Neural cell (in vitro differentiated cells): ENCODE results near the gene POLR1A. TPM values are rescaled to one million over a fixed set of nuclear protein-coding genes. Genes with fewer than 3 reads are reported as not detected.

ENCODE experiments used
- polyA plus RNA-seq: library from polyadenylated mRNA; depleted of rRNA; stranded (reverse); fragments of >200 nt; gene quantifications from 2 replicates; pipeline ENCODE4 v1.2.3, GENCODE V29; 2014
- small RNA-seq, 3 experiments: library from RNA; depleted of rRNA; stranded (forward); fragments of <200 nt; gene quantifications; one replicate each; pipeline ENCODE3, GENCODE V24; 2012

The POLR1A gene
- polyA plus RNA-seq, 1 donor from 2014 or later: 5.4 TPM

Small RNA genes within 50 kb of the gene (small RNA-seq; reads per million reads assigned to genes)
- 124 to 337 (median 127) reads per million in 3 experiments for gene SNORD94

Other genes starting within 250 kb of the POLR1A start
- gene ST3GAL5, start 216.9 kb downstream of the POLR1A start, polyA plus RNA-seq: 55.6 and 58.1 TPM in 2 replicates
- gene PTCD3, start 349 bp upstream of the POLR1A start, polyA plus RNA-seq: 201 and 214 TPM in 2 replicates
- gene IMMT, start 89.6 kb upstream of the POLR1A start, polyA plus RNA-seq: 44.9 and 45.9 TPM in 2 replicates
- 51.1 and 51.5 TPM in 2 replicates for gene MRPL35, start 93.6 kb upstream of the POLR1A start, polyA plus RNA-seq
- 111 and 121 TPM in 2 replicates for gene REEP1, start 231.7 kb upstream of the POLR1A start, polyA plus RNA-seq